K562 (cell line): Measurements from ENCODE around the gene DPCD. TPM values are rescaled to one million over a fixed set of nuclear protein-coding genes. Genes with fewer than 3 reads are reported as not detected.

Source experiments
- ATF7 ChIP-seq: fragments of 450-650 bp; IDR thresholded peaks from 2 replicates; pipeline ENCODE4 v1.7.1; 2014; ENCODE audit warnings: mild to moderate bottlenecking, moderate library complexity
- CHD1 ChIP-seq: fragments of 200-600 bp; sonication (generic); IDR thresholded peaks from one replicate; pipeline ENCODE4 v1.6.1; 2012; ENCODE audit warnings: mild to moderate bottlenecking, moderate library complexity, low read length, inconsistent platforms
- E2F1 ChIP-seq: sonication (generic); formaldehyde crosslinking; IDR thresholded peaks from 2 replicates; pipeline ENCODE4 v1.8.1; 2023; ENCODE audit warnings: mild to moderate bottlenecking, missing genetic modification reagents, moderate library complexity
- E2F6 ChIP-seq, 2 experiments: IDR thresholded peaks; 2 replicates each; pipeline ENCODE4 v1.6.1; 2011; ENCODE audit warnings: borderline replicate concordance in 1 of 2, control low read depth in 1 of 2, low read depth in 1 of 2, low read length in 1 of 2, mild to moderate bottlenecking in 1 of 2, mixed read lengths in 1 of 2, moderate library complexity in 1 of 2; ENCODE audit not compliant: insufficient read depth in 1 of 2, insufficient read length in 1 of 2, poor library complexity in 1 of 2, severe bottlenecking in 1 of 2; ENCODE audit errors: extremely low read depth in 1 of 2
- GATA2 ChIP-seq: sonication (generic); formaldehyde crosslinking; IDR thresholded peaks from 2 replicates; pipeline ENCODE4 v1.4.0; 2020; ENCODE audit warnings: mild to moderate bottlenecking, missing genetic modification reagents
- KDM1A ChIP-seq, 2 experiments: fragments of 450-650 bp; IDR thresholded peaks; 2 replicates each; pipeline ENCODE4 v1.6.1; 2016; ENCODE audit warnings: mild to moderate bottlenecking in 2 of 2
- L3MBTL2 ChIP-seq: fragments of 450-650 bp; IDR thresholded peaks from 2 replicates; pipeline ENCODE4 v1.6.1; 2016; ENCODE audit warnings: mild to moderate bottlenecking, moderate library complexity
- LARP7 ChIP-seq: fragments of 450-650 bp; IDR thresholded peaks from 2 replicates; pipeline ENCODE4 v1.6.1; 2016
- MCM2 ChIP-seq: fragments of 450-650 bp; IDR thresholded peaks from 2 replicates; pipeline ENCODE4 v1.6.1; 2017; ENCODE audit warnings: low read depth, mild to moderate bottlenecking
- NELFE ChIP-seq: IDR thresholded peaks from 2 replicates; pipeline ENCODE4 v1.6.1; 2011; ENCODE audit warnings: mild to moderate bottlenecking; ENCODE audit not compliant: insufficient read depth, insufficient read length
- RBFOX2 ChIP-seq: fragments of 200-400 bp; formaldehyde crosslinking; IDR thresholded peaks from 2 replicates; pipeline ENCODE4 v1.6.1; 2017; ENCODE audit warnings: low read depth, mild to moderate bottlenecking, low read length, moderate library complexity
- SIN3A ChIP-seq, 2 experiments: fragments of 150-350 bp in 1 of 2; IDR thresholded peaks; 2 replicates each; pipeline ENCODE4 v1.6.1; 2011 to 2016; ENCODE audit warnings: borderline replicate concordance in 2 of 2, low read depth in 2 of 2, low read length in 2 of 2, mild to moderate bottlenecking in 2 of 2, moderate library complexity in 2 of 2; ENCODE audit not compliant: control insufficient read depth in 1 of 2
- ZFP91 ChIP-seq: sonication (generic); formaldehyde crosslinking; IDR thresholded peaks from 2 replicates; pipeline ENCODE4 v1.8.0; 2022; ENCODE audit warnings: mild to moderate bottlenecking, missing genetic modification reagents
- ZNF431 ChIP-seq: sonication (generic); formaldehyde crosslinking; IDR thresholded peaks from 2 replicates; pipeline ENCODE4 v1.8.0; 2022; ENCODE audit warnings: mild to moderate bottlenecking, missing genetic modification reagents
- polyA plus RNA-seq, 8 experiments: library from polyadenylated mRNA; depleted of rRNA in 4 of 8; stranded (reverse) in 5 of 8; unstranded in 3 of 8; fragments of >200 nt; fragmentation: Nextera tagmentation in 2 of 8; fragmentation: Illumina TruSeq in 1 of 8; extraction: Ambion mirVana in 2 of 8; extraction: Trizol in 1 of 8; gene quantifications; 2 replicates each; pipeline versions ENCODE4 v1.2.1 to v1.2.3, GENCODE V29; 2011 to 2014; ENCODE audit warnings: inconsistent platforms in 1 of 8, missing spikeins in 1 of 8
- total RNA-seq, 7 experiments: library from RNA; depleted of rRNA in 6 of 7; stranded (reverse); fragments of >200 nt in 6 of 7; fragmentation: Illumina TruSeq in 2 of 7; extraction: Trizol in 2 of 7; gene quantifications; 2 replicates each; pipeline versions ENCODE4 v1.2.1 to v1.2.3, GENCODE V29; 2011 to 2021; ENCODE audit warnings: low replicate concordance in 1 of 7
- TF ChIP-seq, protein P1 (sequence below), 2 experiments: fragments of 200-800 bp in 1 of 2; sonication (Bioruptor generic) in 1 of 2; sonication (generic) in 1 of 2; formaldehyde crosslinking in 1 of 2; IDR thresholded peaks in 1 of 2; conservative IDR thresholded peaks in 1 of 2; 2 replicates each; pipeline versions ENCODE4 v1.5.0 to v1.6.1; 2016 to 2020; ENCODE audit warnings: missing compliant biosample characterization in 1 of 2, missing genetic modification characterization in 1 of 2, missing genetic modification reagents in 1 of 2
- TF ChIP-seq, protein P2 (sequence below): fragments of 250-450 bp; sonication (Bioruptor Pico); IDR thresholded peaks from 2 replicates; pipeline ENCODE4 v1.5.0; 2021

Gene DPCD
- total and polyA plus RNA-seq, 9 of the 15 experiments (the other 6 are each of a cell fraction or from before 2014, with no cell fraction given), result 12.1 to 45.2 (median 20.0) TPM

DNA sequence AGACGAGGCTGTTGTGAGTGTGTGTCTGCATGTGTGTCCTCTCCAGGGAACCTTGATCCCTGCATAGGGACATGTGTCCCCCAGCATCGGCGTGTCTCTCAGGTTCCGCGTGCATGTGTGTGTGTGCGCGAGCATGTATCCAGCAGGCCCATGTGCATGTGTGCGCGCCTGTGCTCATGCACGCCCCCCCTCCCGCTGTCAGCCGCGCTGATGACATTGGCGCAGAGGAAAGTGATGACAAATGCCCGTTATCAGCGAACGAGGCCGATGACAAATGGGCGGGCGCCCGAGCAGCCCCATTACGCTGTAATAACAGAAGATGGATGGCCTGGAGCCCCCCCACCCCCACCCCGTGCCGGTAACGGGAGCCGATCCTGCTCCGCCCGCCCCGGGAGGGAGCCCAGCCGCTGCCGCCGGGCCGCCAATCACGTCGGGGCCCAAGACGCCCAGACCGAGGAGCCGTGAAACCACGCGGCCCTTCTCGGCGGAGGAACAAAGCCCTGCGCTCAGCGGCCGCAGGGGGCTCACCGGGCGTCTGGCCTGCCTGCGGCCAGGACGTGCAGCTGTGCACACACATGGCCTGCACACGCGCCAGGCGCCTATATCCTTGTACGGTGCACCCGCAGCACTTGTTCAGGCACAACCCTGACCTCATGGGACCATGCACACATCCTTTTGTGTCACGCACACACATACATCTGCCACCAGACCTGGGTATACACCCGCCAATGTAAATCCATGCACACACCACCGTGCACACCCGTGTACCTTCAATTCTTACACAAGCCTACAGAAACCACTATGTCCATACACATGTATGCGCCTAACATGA is 21.6 kb upstream of the DPCD start (continued):
- TF ChIP-seq RBFOX2 (no peak), L3MBTL2 (peak; percentile 89), ZNF431 (CRISPR knock-in tag) (peak; percentile 57), ZFP91 (CRISPR knock-in tag) (no peak), GATA2 (CRISPR knock-in tag) (peak; percentile 53; the same call in 1 of the 2 replicates), SIN3A (IDR thresholded peaks at IDR 0.05; ENCODE audit: borderline replicate concordance in 2 of 2, control insufficient read depth in 1 of 2, low read depth in 2 of 2, low read length in 2 of 2) (0 out of 4 replicates have a peak, but pooled peaks of 1 of the 2 experiments have one; percentile 22), MCM2 (no peak), E2F1 (CRISPR knock-in tag) (no peak), NELFE (no peak), KDM1A (IDR thresholded peaks at IDR 0.05) (peak in 1 of 2 experiments; percentile 96; a peak in 2 of 4 replicates), ATF7 (0 out of 2 replicates have a peak, but pooled peaks have one; percentile 45), CHD1 (no peak), LARP7 (no peak), E2F6 (IDR thresholded peaks at IDR 0.05; ENCODE audit: borderline replicate concordance in 1 of 2, extremely low read depth in 1 of 2, insufficient read depth in 1 of 2, insufficient read length in 1 of 2, low read depth in 1 of 2, low read length in 1 of 2, poor library complexity in 1 of 2, severe bottlenecking in 1 of 2) (peak; percentile 60 to 83)
- TF ChIP-seq, protein P1, sequence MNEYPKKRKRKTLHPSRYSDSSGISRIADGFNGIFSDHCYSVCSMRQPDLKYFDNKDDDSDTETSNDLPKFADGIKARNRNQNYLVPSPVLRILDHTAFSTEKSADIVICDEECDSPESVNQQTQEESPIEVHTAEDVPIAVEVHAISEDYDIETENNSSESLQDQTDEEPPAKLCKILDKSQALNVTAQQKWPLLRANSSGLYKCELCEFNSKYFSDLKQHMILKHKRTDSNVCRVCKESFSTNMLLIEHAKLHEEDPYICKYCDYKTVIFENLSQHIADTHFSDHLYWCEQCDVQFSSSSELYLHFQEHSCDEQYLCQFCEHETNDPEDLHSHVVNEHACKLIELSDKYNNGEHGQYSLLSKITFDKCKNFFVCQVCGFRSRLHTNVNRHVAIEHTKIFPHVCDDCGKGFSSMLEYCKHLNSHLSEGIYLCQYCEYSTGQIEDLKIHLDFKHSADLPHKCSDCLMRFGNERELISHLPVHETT (CRISPR knock-in tag; conservative IDR thresholded peaks at IDR 0.05 in 1 of 2, IDR thresholded peaks at IDR 0.05 in 1 of 2), result peak in 1 of 2 experiments; percentile 72; a peak in 2 of 4 replicates
- TF ChIP-seq, protein P2, sequence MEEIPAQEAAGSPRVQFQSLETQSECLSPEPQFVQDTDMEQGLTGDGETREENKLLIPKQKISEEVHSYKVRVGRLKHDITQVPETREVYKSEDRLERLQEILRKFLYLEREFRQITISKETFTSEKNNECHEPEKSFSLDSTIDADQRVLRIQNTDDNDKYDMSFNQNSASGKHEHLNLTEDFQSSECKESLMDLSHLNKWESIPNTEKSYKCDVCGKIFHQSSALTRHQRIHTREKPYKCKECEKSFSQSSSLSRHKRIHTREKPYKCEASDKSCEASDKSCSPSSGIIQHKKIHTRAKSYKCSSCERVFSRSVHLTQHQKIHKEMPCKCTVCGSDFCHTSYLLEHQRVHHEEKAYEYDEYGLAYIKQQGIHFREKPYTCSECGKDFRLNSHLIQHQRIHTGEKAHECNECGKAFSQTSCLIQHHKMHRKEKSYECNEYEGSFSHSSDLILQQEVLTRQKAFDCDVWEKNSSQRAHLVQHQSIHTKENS, result no peak
